WTC11 (cell line): ENCODE measurements around the gene PTGER2. TPM values are rescaled to one million over a fixed set of nuclear protein-coding genes. Genes with fewer than 3 reads are reported as not detected.
A peak's percentile ranks its signal among the peaks of the same experiment; 100 is the strongest.

Experiments used
- ATAC-seq: fragments of 200-7000 bp; cut with Tn5 transposase; 2 replicates; pipeline ENCODE4 v1.10.0; 2021; ENCODE audit warnings: mild to moderate bottlenecking, moderate library complexity
- CTCF ChIA-PET: fragments of 300-600 bp; sonication (Branson Sonifier 250); formaldehyde crosslinking; loops from one replicate; lab custom pipeline; 2021; ENCODE audit warnings: antibody characterized with exemption; lab: Charles Lee
- POLR2A ChIA-PET: fragments of 350-600 bp; sonication (Branson Sonifier 250); formaldehyde crosslinking; loops from one replicate; lab custom pipeline; 2021; ENCODE audit warnings: antibody characterized with exemption; lab: Charles Lee
- DNase-seq: peaks from one replicate; pipeline ENCODE4 v3.0.0; 2021; ENCODE audit warnings: low spot score
- H3K27ac Mint-ChIP-seq: 2 replicates; pipeline ENCODE4 v1.8.0; 2021; ENCODE audit warnings: mixed read lengths
- H3K27me3 Mint-ChIP-seq: 2 replicates; pipeline ENCODE4 v1.8.0; 2021; ENCODE audit warnings: low read depth, mild to moderate bottlenecking, moderate library complexity, mixed read lengths
- H3K36me3 Mint-ChIP-seq: 2 replicates; pipeline ENCODE4 v1.8.0; 2021; ENCODE audit warnings: mixed read lengths
- H3K4me1 Mint-ChIP-seq: 2 replicates; pipeline ENCODE4 v1.8.0; 2022; ENCODE audit warnings: mixed read lengths
- H3K4me3 Mint-ChIP-seq: 2 replicates; pipeline ENCODE4 v1.8.0; 2021; ENCODE audit warnings: mild to moderate bottlenecking, moderate library complexity, mixed read lengths
- H3K9me3 Mint-ChIP-seq: 2 replicates; pipeline ENCODE4 v1.8.0; 2021; ENCODE audit warnings: mixed read lengths
- ATF3 ChIP-seq: sonication (generic); formaldehyde crosslinking; conservative IDR thresholded peaks from 2 replicates; pipeline ENCODE4 v1.8.1; 2022; ENCODE audit warnings: mild to moderate bottlenecking, missing genetic modification reagents
- CREM ChIP-seq: sonication (generic); formaldehyde crosslinking; IDR thresholded peaks from 2 replicates; pipeline ENCODE4 v1.8.1; 2022; ENCODE audit warnings: mild to moderate bottlenecking, missing genetic modification reagents, moderate library complexity
- E2F1 ChIP-seq: sonication (generic); formaldehyde crosslinking; IDR thresholded peaks from 2 replicates; pipeline ENCODE4 v1.8.0; 2022; ENCODE audit warnings: mild to moderate bottlenecking, missing genetic modification reagents
- EMX1 ChIP-seq: fragments of 250-450 bp; sonication (Bioruptor Pico); IDR thresholded peaks from 2 replicates; pipeline ENCODE4 v1.8.0; 2021; ENCODE audit warnings: mild to moderate bottlenecking
- ERG ChIP-seq: fragments of 250-450 bp; sonication (Bioruptor Pico); IDR thresholded peaks from 2 replicates; pipeline ENCODE4 v1.8.0; 2021; ENCODE audit warnings: mild to moderate bottlenecking
- ETV6 ChIP-seq: sonication (generic); formaldehyde crosslinking; IDR thresholded peaks from 2 replicates; pipeline ENCODE4 v1.8.1; 2022; ENCODE audit warnings: mild to moderate bottlenecking, missing genetic modification reagents
- GTF2I ChIP-seq: fragments of 250-450 bp; sonication (Bioruptor Pico); conservative IDR thresholded peaks from 2 replicates; pipeline ENCODE4 v1.4.0; 2021; ENCODE audit warnings: mild to moderate bottlenecking
- IRF2 ChIP-seq: sonication (generic); formaldehyde crosslinking; IDR thresholded peaks from 2 replicates; pipeline ENCODE4 v1.8.0; 2022; ENCODE audit warnings: low read depth, missing genetic modification reagents, borderline replicate concordance
- MAX ChIP-seq: sonication (generic); formaldehyde crosslinking; IDR thresholded peaks from 2 replicates; pipeline ENCODE4 v1.8.0; 2022; ENCODE audit warnings: mild to moderate bottlenecking, missing genetic modification reagents
- MYBL2 ChIP-seq: sonication (generic); formaldehyde crosslinking; IDR thresholded peaks from 2 replicates; pipeline ENCODE4 v1.8.1; 2023; ENCODE audit warnings: mild to moderate bottlenecking, moderate library complexity, missing genetic modification reagents
- NFE2L1 ChIP-seq: sonication (generic); formaldehyde crosslinking; IDR thresholded peaks from 2 replicates; pipeline ENCODE4 v1.8.1; 2023; ENCODE audit warnings: missing genetic modification reagents
- NFYB ChIP-seq: sonication (generic); formaldehyde crosslinking; conservative IDR thresholded peaks from 2 replicates; pipeline ENCODE4 v1.8.0; 2022; ENCODE audit warnings: low read depth, missing genetic modification reagents
- NR3C1 ChIP-seq: sonication (generic); formaldehyde crosslinking; conservative IDR thresholded peaks from 2 replicates; pipeline ENCODE4 v1.8.1; 2023; ENCODE audit warnings: low read depth, mild to moderate bottlenecking, missing genetic modification reagents
- RORB ChIP-seq: fragments of 250-450 bp; sonication (Bioruptor Pico); IDR thresholded peaks from 2 replicates; pipeline ENCODE4 v1.9.0; 2021; ENCODE audit warnings: mild to moderate bottlenecking
- SOX15 ChIP-seq: fragments of 250-450 bp; sonication (Bioruptor Pico); IDR thresholded peaks from 2 replicates; pipeline ENCODE4 v1.9.0; 2021; ENCODE audit warnings: mild to moderate bottlenecking
- TEAD1 ChIP-seq: sonication (generic); formaldehyde crosslinking; IDR thresholded peaks from 2 replicates; pipeline ENCODE4 v1.8.0; 2022; ENCODE audit warnings: mild to moderate bottlenecking, missing genetic modification reagents
- ZBTB21 ChIP-seq: sonication (generic); formaldehyde crosslinking; IDR thresholded peaks from 2 replicates; pipeline ENCODE4 v1.8.1; 2023; ENCODE audit warnings: mild to moderate bottlenecking, missing genetic modification reagents, borderline replicate concordance
- ZNF121 ChIP-seq: sonication (generic); formaldehyde crosslinking; IDR thresholded peaks from 2 replicates; pipeline ENCODE4 v1.8.0; 2023; ENCODE audit warnings: missing genetic modification reagents
- ZNF138 ChIP-seq: sonication (generic); formaldehyde crosslinking; conservative IDR thresholded peaks from 2 replicates; pipeline ENCODE4 v1.8.1; 2022; ENCODE audit warnings: mild to moderate bottlenecking, moderate library complexity, missing genetic modification reagents
- ZNF232 ChIP-seq: sonication (generic); formaldehyde crosslinking; IDR thresholded peaks from 2 replicates; pipeline ENCODE4 v1.8.0; 2022; ENCODE audit warnings: mild to moderate bottlenecking, missing genetic modification reagents
- ZNF263 ChIP-seq: sonication (generic); formaldehyde crosslinking; IDR thresholded peaks from 2 replicates; pipeline ENCODE4 v1.8.1; 2022; ENCODE audit warnings: low read depth, mild to moderate bottlenecking, moderate library complexity, missing genetic modification reagents
- ZNF416 ChIP-seq: fragments of 250-450 bp; sonication (Bioruptor Pico); IDR thresholded peaks from 2 replicates; pipeline ENCODE4 v1.9.0; 2021; ENCODE audit warnings: mild to moderate bottlenecking, inconsistent platforms
- ZNF423 ChIP-seq: fragments of 250-450 bp; sonication (Bioruptor Pico); IDR thresholded peaks from 2 replicates; pipeline ENCODE4 v2.1.2; 2022; ENCODE audit warnings: mild to moderate bottlenecking, moderate library complexity
- ZNF512 ChIP-seq: sonication (generic); formaldehyde crosslinking; IDR thresholded peaks from 2 replicates; pipeline ENCODE4 v1.8.1; 2022; ENCODE audit warnings: missing genetic modification reagents, borderline replicate concordance
- total RNA-seq: library from RNA; stranded (reverse); gene quantifications from 3 replicates; pipeline ENCODE4 v1.2.3, GENCODE V29; 2021

PTGER2 gene
- total RNA-seq, 1 experiment from 2014 or later = 0.92 TPM

- TF ChIP-seq E2F1 (CRISPR knock-in tag) (no peak), ERG (CRISPR knock-in tag) (no peak), CREM (CRISPR knock-in tag) (no peak), ETV6 (CRISPR knock-in tag) (no peak), ZNF138 (CRISPR knock-in tag) (no peak), EMX1 (CRISPR knock-in tag) (no peak)
- TF ChIP-seq, all 79 proteins: peak for 0
Measured at GRCh38 chr14:52303236-52303635, 10.9 kb upstream of the PTGER2 start (continued).

GRCh38 chr14:52304248-52304904 lies 9.7 kb upstream of the PTGER2 start:
- DNase-seq = no peak
- no peak overlapping the region for H3K27ac Mint-ChIP-seq
- CTCF ChIA-PET = no interaction called here

GRCh38 chr14:52305014-52305413 lies 9.1 kb upstream of the PTGER2 start:
- TF ChIP-seq NR3C1 (CRISPR knock-in tag) (no peak), MYBL2 (CRISPR knock-in tag) (no peak)
- TF ChIP-seq, all 79 proteins: peak for 0
- CTCF ChIA-PET = interaction anchor here (0.7 kb wide), 1 partner anchor 242 kb away, joined by 3 read pairs; no protein-coding TSS in a partner anchor
- POLR2A ChIA-PET = no interaction called here
- Mint-ChIP-seq H3K4me1 (peaks cover 21% of the 10 kb centered on the region), H3K27ac (no peak overlapping the region), H3K36me3 (no peaks in the 10 kb centered on the region), H3K4me3 (no peak overlapping the region), H3K9me3 (no peaks in the 10 kb centered on the region), H3K27me3 (peaks cover 4% of the 10 kb centered on the region)
- peak; percentile 65 for ATAC-seq
- DNase-seq = no peak

More at GRCh38 chr14:52304248-52304904, 9.7 kb upstream of the PTGER2 start:
- ATAC-seq = no peak
- POLR2A ChIA-PET = no interaction called here
- no peak overlapping the region for H3K4me3 Mint-ChIP-seq
- peaks cover 4% of the 10 kb centered on the region for H3K27me3 Mint-ChIP-seq
- TF ChIP-seq NFE2L1 (CRISPR knock-in tag) (no peak), ZBTB21 (CRISPR knock-in tag) (no peak), GTF2I (CRISPR knock-in tag) (no peak), MAX (CRISPR knock-in tag) (no peak), SOX15 (CRISPR knock-in tag) (no peak), ZNF232 (CRISPR knock-in tag) (no peak), TEAD1 (CRISPR knock-in tag) (no peak), ATF3 (no peak), IRF2 (no peak), ZNF263 (no peak), ZNF416 (CRISPR knock-in tag) (no peak), RORB (CRISPR knock-in tag) (no peak), ZNF121 (no peak), ZNF512 (CRISPR knock-in tag) (no peak), ZNF423 (CRISPR knock-in tag) (no peak), NFYB (CRISPR knock-in tag) (no peak)
- H3K36me3 Mint-ChIP-seq = no peaks in the 10 kb centered on the region
- H3K4me1 Mint-ChIP-seq = peaks cover 21% of the 10 kb centered on the region
- no peaks in the 10 kb centered on the region for H3K9me3 Mint-ChIP-seq
